Neutrophil (primary cell): ENCODE results near the gene FAM241B.

Source experiments
- H3K27ac ChIP-seq: fragments of 200-600 bp; sonication (generic); 2 replicates; pipeline ENCODE4 v1.5.1; 2016; ENCODE audit warnings: mild to moderate bottlenecking, moderate library complexity
- H3K27me3 ChIP-seq: fragments of 200-600 bp; sonication (generic); 2 replicates; pipeline ENCODE4 v1.6.0; 2016; ENCODE audit warnings: mild to moderate bottlenecking
- H3K36me3 ChIP-seq: fragments of 200-600 bp; sonication (generic); 2 replicates; pipeline ENCODE4 v1.5.1; 2017
- H3K4me1 ChIP-seq, 2 experiments: fragments of 200-600 bp in 1 of 2; sonication (generic) in 1 of 2; 1 replicate in 1 of 2; 2 replicates in 1 of 2; pipeline versions ENCODE4 v1.5.1 to v1.6.1; 2013 to 2016; ENCODE audit warnings: low read depth in 1 of 2, low read length in 1 of 2, mild to moderate bottlenecking in 1 of 2, moderate library complexity in 1 of 2; ENCODE audit not compliant: control insufficient read depth in 1 of 2, insufficient read depth in 1 of 2
- H3K4me3 ChIP-seq, 2 experiments: fragments of 200-600 bp in 1 of 2; sonication (generic) in 1 of 2; 1 replicate in 1 of 2; 2 replicates in 1 of 2; pipeline ENCODE4 v1.5.1; 2013 to 2016; ENCODE audit warnings: low read depth in 1 of 2, low read length in 1 of 2, mild to moderate bottlenecking in 1 of 2, moderate library complexity in 1 of 2
- H3K9me3 ChIP-seq: fragments of 200-600 bp; sonication (generic); 2 replicates; pipeline ENCODE4 v1.5.1; 2016
- CTCF ChIP-seq: fragments of 200-600 bp; sonication (generic); IDR thresholded peaks from 2 replicates; pipeline ENCODE4 v1.5.1; 2016; ENCODE audit warnings: antibody characterized with exemption

FAM241B gene

GRCh38 chr10:69657866-69658265, 27.8 kb downstream of the FAM241B start:
- H3K4me1 ChIP-seq = no peaks in the 10 kb centered on the region
- H3K27me3 ChIP-seq = peaks cover 32% of the 10 kb centered on the region
- H3K36me3 ChIP-seq = no peaks in the 10 kb centered on the region
- H3K4me3 ChIP-seq = no peak overlapping the region
- H3K27ac ChIP-seq = no peak overlapping the region
- TF ChIP-seq CTCF = no peak
- no peaks in the 10 kb centered on the region for H3K9me3 ChIP-seq

GRCh38 chr10:69659241-69660038, 29.4 kb downstream of the FAM241B start:
- no peaks in the 10 kb centered on the region for H3K4me1 ChIP-seq
- no peak overlapping the region for H3K27ac ChIP-seq
- no peaks in the 10 kb centered on the region for H3K36me3 ChIP-seq
- peaks cover 25% of the 10 kb centered on the region for H3K27me3 ChIP-seq
- H3K4me3 ChIP-seq = no peak overlapping the region
- no peaks in the 10 kb centered on the region for H3K9me3 ChIP-seq
- no peak for TF ChIP-seq CTCF

GRCh38 chr10:69660296-69660695, 30.2 kb downstream of the FAM241B start:
- Histone ChIP-seq H3K4me3 (no peak overlapping the region), H3K9me3 (no peaks in the 10 kb centered on the region), H3K27me3 (peaks cover 23% of the 10 kb centered on the region), H3K27ac (no peak overlapping the region), H3K36me3 (no peaks in the 10 kb centered on the region), H3K4me1 (no peaks in the 10 kb centered on the region)
- no peak for TF ChIP-seq CTCF

- no peak for TF ChIP-seq CTCF
- Histone ChIP-seq H3K4me1 (no peaks in the 10 kb centered on the region), H3K4me3 (no peak overlapping the region), H3K9me3 (no peaks in the 10 kb centered on the region), H3K36me3 (no peaks in the 10 kb centered on the region), H3K27ac (no peak overlapping the region), H3K27me3 (peaks cover 17% of the 10 kb centered on the region)
These were observed 31.5 kb downstream of the FAM241B start for GRCh38 chr10:69661414-69662172.

- no peaks in the 10 kb centered on the region for H3K4me1 ChIP-seq
- H3K27me3 ChIP-seq = peaks cover 12% of the 10 kb centered on the region
- H3K27ac ChIP-seq = no peak overlapping the region
- TF ChIP-seq CTCF = no peak
- H3K36me3 ChIP-seq = no peaks in the 10 kb centered on the region
- H3K4me3 ChIP-seq = no peak overlapping the region
- no peaks in the 10 kb centered on the region for H3K9me3 ChIP-seq
These were observed 32.3 kb downstream of the FAM241B start for GRCh38 chr10:69662173-69662877.
